IMR-90 (cell line): ENCODE measurements around the gene MICAL2. TPM values are rescaled to one million over a fixed set of nuclear protein-coding genes. Genes with fewer than 3 reads are reported as not detected.

Experiments used
- ATAC-seq: fragments of 200-7000 bp; cut with Tn5 transposase; 2 replicates; pipeline ENCODE4 v1.9.1; 2020; ENCODE audit warnings: low read depth, mild to moderate bottlenecking, moderate library complexity
- BruUV-seq: library from RNA; stranded (reverse); fragments of 400-500 nt; replicated peaks from 2 replicates; lab custom pipeline; 2021; lab: Mats Ljungman, UMichigan
- CTCF ChIA-PET: fragments of 300-600 bp; formaldehyde crosslinking; extraction: SDS; loops from one replicate; lab custom pipeline; 2021; ENCODE audit warnings: antibody characterized with exemption; lab: Yijun Ruan, JAX
- POLR2A ChIA-PET: fragments of 300-600 bp; sonication (Branson Sonifier 250); formaldehyde crosslinking; loops from one replicate; lab custom pipeline; 2022; ENCODE audit warnings: antibody characterized with exemption; ENCODE audit not compliant: unreplicated experiment; lab: Charles Lee
- DNase-seq: peaks from one replicate; pipeline ENCODE4 v3.0.0; 2013
- H2AFZ ChIP-seq: replicated peaks from 2 replicates; pipeline ENCODE3; 2013; ENCODE audit warnings: low read length, mild to moderate bottlenecking; ENCODE audit not compliant: poor library complexity
- H2AK5ac ChIP-seq: 2 replicates; pipeline ENCODE4 v1.6.1; 2013; ENCODE audit warnings: low read depth, low read length, inconsistent platforms
- H2AK9ac ChIP-seq: replicated peaks from 2 replicates; pipeline ENCODE3; 2013; ENCODE audit warnings: mild to moderate bottlenecking, low read depth, low read length, moderate library complexity; ENCODE audit not compliant: poor library complexity
- H2BK120ac ChIP-seq: 2 replicates; pipeline ENCODE4 v1.6.1; 2013; ENCODE audit warnings: low read depth, low read length, inconsistent platforms
- H2BK15ac ChIP-seq: 3 replicates; pipeline ENCODE4 v1.6.1; 2013; ENCODE audit warnings: low read depth, low read length, inconsistent platforms
- H2BK20ac ChIP-seq: 2 replicates; pipeline ENCODE4 v1.6.1; 2013; ENCODE audit warnings: low read depth, mild to moderate bottlenecking, inconsistent platforms, low read length, moderate library complexity
- H2BK5ac ChIP-seq: 2 replicates; pipeline ENCODE4 v1.6.1; 2013; ENCODE audit warnings: mild to moderate bottlenecking, low read depth, low read length, inconsistent platforms; ENCODE audit not compliant: poor library complexity, severe bottlenecking
- H3K14ac ChIP-seq: replicated peaks from 2 replicates; pipeline ENCODE4 v1.6.1; 2013; ENCODE audit warnings: low read depth, low read length, inconsistent platforms
- H3K18ac ChIP-seq: 2 replicates; pipeline ENCODE4 v1.6.1; 2013; ENCODE audit warnings: low read depth, low read length, control low read depth
- H3K23ac ChIP-seq: 2 replicates; pipeline ENCODE4 v1.6.1; 2013; ENCODE audit warnings: low read depth, low read length, inconsistent platforms
- H3K27ac ChIP-seq: 2 replicates; pipeline ENCODE4 v1.5.1; 2013; ENCODE audit warnings: mild to moderate bottlenecking, control low read depth, low read length; ENCODE audit not compliant: insufficient read depth
- H3K27me3 ChIP-seq: 2 replicates; pipeline ENCODE4 v1.6.1; 2013; ENCODE audit warnings: low read length; ENCODE audit not compliant: control insufficient read depth, insufficient read depth
- H3K36me3 ChIP-seq: 2 replicates; pipeline ENCODE4 v1.6.1; 2013; ENCODE audit warnings: low read length, mixed read lengths; ENCODE audit not compliant: control insufficient read depth, insufficient read depth
- H3K4ac ChIP-seq: 2 replicates; pipeline ENCODE4 v1.6.1; 2013; ENCODE audit warnings: low read depth, low read length, inconsistent platforms
- H3K4me1 ChIP-seq: 2 replicates; pipeline ENCODE4 v1.6.1; 2013; ENCODE audit warnings: low read length, mixed read lengths; ENCODE audit not compliant: control insufficient read depth, insufficient read depth
- H3K4me2 ChIP-seq: 2 replicates; pipeline ENCODE4 v1.6.1; 2013; ENCODE audit warnings: low read depth, mild to moderate bottlenecking, control low read depth, low read length, moderate library complexity
- H3K4me3 ChIP-seq: 2 replicates; pipeline ENCODE4 v1.5.1; 2013; ENCODE audit warnings: low read depth, mild to moderate bottlenecking, control low read depth, low read length, moderate library complexity; ENCODE audit not compliant: insufficient read depth
- H3K56ac ChIP-seq: 2 replicates; pipeline ENCODE4 v1.6.1; 2013; ENCODE audit warnings: low read length, inconsistent platforms; ENCODE audit not compliant: insufficient read depth; ENCODE audit errors: extremely low read depth
- H3K79me1 ChIP-seq, 2 experiments: 2 replicates each; pipeline ENCODE4 v1.6.1; 2013; ENCODE audit warnings: low read length in 2 of 2, inconsistent platforms in 1 of 2, low read depth in 1 of 2
- H3K9ac ChIP-seq: 2 replicates; pipeline ENCODE4 v1.6.1; 2013; ENCODE audit warnings: low read depth, low read length, control low read depth
- H3K9me1 ChIP-seq: 2 replicates; pipeline ENCODE4 v1.6.1; 2013; ENCODE audit warnings: low read length, inconsistent platforms; ENCODE audit not compliant: insufficient read depth
- H3K9me3 ChIP-seq: 2 replicates; pipeline ENCODE4 v1.6.1; 2013; ENCODE audit warnings: low read length; ENCODE audit not compliant: control insufficient read depth, insufficient read depth
- H4K20me1 ChIP-seq: 2 replicates; pipeline ENCODE4 v1.6.1; 2013; ENCODE audit warnings: low read length, inconsistent platforms; ENCODE audit not compliant: insufficient read depth
- H4K5ac ChIP-seq: 2 replicates; pipeline ENCODE4 v1.6.1; 2013; ENCODE audit warnings: mild to moderate bottlenecking, low read depth, low read length, control low read depth
- H4K8ac ChIP-seq, 2 experiments: 2 replicates each; pipeline ENCODE4 v1.6.1; 2013; ENCODE audit warnings: low read depth in 2 of 2, low read length in 2 of 2, control low read depth in 1 of 2, inconsistent platforms in 1 of 2
- H4K91ac ChIP-seq: 2 replicates; pipeline ENCODE4 v1.6.1; 2013; ENCODE audit warnings: low read depth, low read length, inconsistent platforms; ENCODE audit not compliant: insufficient read depth
- CHD1 ChIP-seq: IDR thresholded peaks from 2 replicates; pipeline ENCODE4 v1.6.1; 2012; ENCODE audit warnings: low read depth, low read length, improper control_type of control experiment
- CTCF ChIP-seq: conservative IDR thresholded peaks from 2 replicates; pipeline ENCODE4 v1.5.1; 2012; ENCODE audit warnings: mild to moderate bottlenecking, low read depth, low read length, improper control_type of control experiment
- MXI1 ChIP-seq: IDR thresholded peaks from 2 replicates; pipeline ENCODE4 v1.6.1; 2012; ENCODE audit warnings: low read depth, mild to moderate bottlenecking, low read length, moderate library complexity, borderline replicate concordance
- NFE2L2 ChIP-seq: fragments of 150-350 bp; IDR thresholded peaks from 2 replicates; pipeline ENCODE4 v1.6.1; 2016; ENCODE audit warnings: low read depth, mild to moderate bottlenecking, low read length
- RAD21 ChIP-seq: IDR thresholded peaks from 2 replicates; pipeline ENCODE4 v1.6.1; 2012; ENCODE audit warnings: low read length, improper control_type of control experiment
- WGBS, 2 experiments: methylation state at CpG; one replicate each; pipeline versions ENCODE4 v1.1.5 to v1.1.7; 2013; ENCODE audit warnings: missing lambda C conversion rate in 2 of 2; ENCODE audit not compliant: insufficient read length in 1 of 2; ENCODE audit errors: extremely low coverage in 2 of 2; 5-methylcytosine and 5-hydroxymethylcytosine counted together
- dilution Hi-C: fragments of 300-500 bp; cut with HindIII; formaldehyde crosslinking; loops from one replicate; pipeline ENCODE4 v1.14.3; 2018; ENCODE audit warnings: low sequenced_read_pairs; ENCODE audit not compliant: unreplicated experiment
- in situ Hi-C: fragments of 300-500 bp; cut with MboI; formaldehyde crosslinking; loops from 3 replicates; pipeline ENCODE4 v1.14.3; 2019; ENCODE audit warnings: low sequenced_read_pairs, inconsistent platforms, mixed read lengths
- intact Hi-C: fragments of 100-400 bp; cut with micrococcal nuclease; formaldehyde crosslinking; loops from 2 replicates; pipeline ENCODE4 v1.10.0; 2022
- polyA plus RNA-seq, 3 experiments: library from polyadenylated mRNA; depleted of rRNA; stranded (reverse); fragments of >200 nt; gene quantifications; 2 replicates each; pipeline ENCODE4 v1.2.3, GENCODE V29; 2012; ENCODE audit warnings: low replicate concordance in 1 of 3
- total RNA-seq: library from RNA; depleted of rRNA; stranded (reverse); fragments of >200 nt; gene quantifications from 2 replicates; pipeline ENCODE4 v1.2.3, GENCODE V29; 2012

The MICAL2 gene
- total and polyA plus RNA-seq, 2 of the 4 experiments (the other 2 are of a cell fraction), result 170 to 336 TPM

- WGBS, 2 experiments, result 100% methylated on average over 1 of the region's 2 CpGs; no CpG with 5 or more reads in 1 of the 2 experiments
- dilution Hi-C loops, result no loop called here
- intact Hi-C loops, result no loop called here
Observed at GRCh38 chr11:12273618-12273995, 163.2 kb downstream of the MICAL2 start.

More at GRCh38 chr11:12273618-12273995, 163.2 kb downstream of the MICAL2 start:
- H3K27me3 ChIP-seq, result no peaks in the 10 kb centered on the region
- H4K20me1 ChIP-seq, result no peaks in the 10 kb centered on the region
- no peak for ATAC-seq
- no TSS peak for BruUV-seq
- peak overlapping the region; percentile 83 for H4K91ac ChIP-seq
- peak overlapping the region; percentile 91; the same call in 2 of the 3 replicates for H2BK15ac ChIP-seq
- CTCF ChIA-PET, result no interaction called here
- no peaks in the 10 kb centered on the region for H3K36me3 ChIP-seq
- peak overlapping the region; percentile 99 for H3K4ac ChIP-seq
- peak overlapping the region; percentile 27 to 65; a peak in 2 of 4 replicates for H4K8ac ChIP-seq
- H3K9me3 ChIP-seq, result no peaks in the 10 kb centered on the region
- H3K14ac ChIP-seq, result peak overlapping the region; percentile 86; the same call in 1 of the 2 replicates
- H2AK9ac ChIP-seq, result peak overlapping the region; percentile 2
- TF ChIP-seq RAD21 (no peak), CTCF (no peak), CHD1 (no peak), NFE2L2 (no peak), MXI1 (no peak)
- H3K79me1 ChIP-seq, result peaks cover 0 to 28% of the 10 kb centered on the region in 2 experiments; a peak in 2 of 4 replicates
- peaks cover 24% of the 10 kb centered on the region for H3K4me1 ChIP-seq
- H2AFZ ChIP-seq, result no peak overlapping the region
- peak overlapping the region; percentile 94 for H2BK120ac ChIP-seq
- H2AK5ac ChIP-seq, result peak overlapping the region; percentile 87
- peak overlapping the region; percentile 97 for H2BK20ac ChIP-seq
- no peak overlapping the region for H3K56ac ChIP-seq
- H3K4me2 ChIP-seq, result no peak overlapping the region
- in situ Hi-C loops, result loop anchor here (25.0 kb wide), 1 partner anchor 1486 kb away; no protein-coding TSS in a partner anchor
- peak overlapping the region; percentile 50 for H2BK5ac ChIP-seq
- peak overlapping the region; percentile 26; the same call in 1 of the 2 replicates for H4K5ac ChIP-seq
- H3K9me1 ChIP-seq, result peaks cover 57% of the 10 kb centered on the region
- DNase-seq, result no peak
- POLR2A ChIA-PET, result no interaction called here
- H3K18ac ChIP-seq, result peak overlapping the region; percentile 35; the same call in 1 of the 2 replicates
- H3K9ac ChIP-seq, result no peak overlapping the region
- H3K23ac ChIP-seq, result peak overlapping the region; percentile 93; the same call in 1 of the 2 replicates
- H3K27ac ChIP-seq, result no peak overlapping the region
- no peak overlapping the region for H3K4me3 ChIP-seq
